ENCODE data around the gene WNK2. TPM values are rescaled to one million over a fixed set of nuclear protein-coding genes. Genes with fewer than 3 reads are reported as not detected.

The WNK2 gene
- total RNA-seq, 1 experiment from 2014 or later, result 69.4 TPM

- no peak overlapping the region; the same call in 1 of the 2 replicates for H3K14ac ChIP-seq (ENCODE audit: insufficient read depth, low read length)
- no peak overlapping the region for H3K27ac ChIP-seq (ENCODE audit: insufficient read length, low read depth, low read length)
- no peak overlapping the region for H2BK15ac ChIP-seq (ENCODE audit: low read depth, low read length)
- peaks cover 16 to 23% of the 10 kb centered on the region in 2 experiments for H3K4me1 Mint-ChIP-seq
- no peak overlapping the region for H4K5ac ChIP-seq (ENCODE audit: insufficient read length, low read depth, low read length)
- H3K9me3 ChIP-seq (ENCODE audit: control insufficient read depth, low read depth, low read length), result no peaks in the 10 kb centered on the region
- no peak overlapping the region for H2AK5ac ChIP-seq (ENCODE audit: insufficient read length, low read length)
- H3K23me2 ChIP-seq (ENCODE audit: insufficient read length, low read depth, low read length, poor library complexity, severe bottlenecking), result no peaks in the 10 kb centered on the region
- H3K36me3 Mint-ChIP-seq (ENCODE audit: insufficient read depth in 1 of 3, low read depth in 3 of 3), result peaks cover 5 to 19% (median 11%) of the 10 kb centered on the region in 3 experiments; a peak in 3 of 7 replicates
- no peak overlapping the region for H3K27ac Mint-ChIP-seq
- H3K27me3 Mint-ChIP-seq (ENCODE audit: low read depth), result no peaks in the 10 kb centered on the region
- no peaks in the 10 kb centered on the region for H3K79me2 ChIP-seq (ENCODE audit: insufficient read depth, low read length)
- H3K4me2 ChIP-seq (ENCODE audit: insufficient read depth, insufficient read length, low read length), result no peak overlapping the region
- H3K9ac ChIP-seq (ENCODE audit: extremely low read depth, insufficient read length, low read length), result no peak overlapping the region
- no peaks in the 10 kb centered on the region for H3K79me1 ChIP-seq (ENCODE audit: insufficient read depth, low read depth, low read length, poor library complexity, severe bottlenecking)
- H4K91ac ChIP-seq (ENCODE audit: insufficient read length, low read depth, low read length), result no peak overlapping the region
- no peak overlapping the region for H2AFZ ChIP-seq (ENCODE audit: low read length)
- H3K9me3 Mint-ChIP-seq, result no peaks in the 10 kb centered on the region
- H2BK5ac ChIP-seq (ENCODE audit: insufficient read length, low read length), result no peak overlapping the region
- H3K18ac ChIP-seq (ENCODE audit: insufficient read length, low read depth, low read length), result no peak overlapping the region
- no peak overlapping the region for H3T11ph ChIP-seq (ENCODE audit: low read length)
- no peak overlapping the region for H2BK12ac ChIP-seq (ENCODE audit: insufficient read length, low read depth, low read length)
- TF ChIP-seq CTCF (conservative IDR thresholded peaks at IDR 0.05), result no peak
- no peaks in the 10 kb centered on the region for H4K20me1 ChIP-seq (ENCODE audit: control insufficient read depth, insufficient read depth, insufficient read length)
- no peak overlapping the region for H2BK20ac ChIP-seq (ENCODE audit: low read depth, low read length, poor library complexity, severe bottlenecking)
- no CpG with 5 or more reads among the region's 9 CpGs for WGBS (ENCODE audit: extremely low coverage, insufficient read length, low lambda C conversion rate)
- H3K4me1 ChIP-seq (ENCODE audit: insufficient read depth, low read length), result no peaks in the 10 kb centered on the region; the same call in 1 of the 2 replicates
- H2BK120ac ChIP-seq (ENCODE audit: low read depth, low read length, poor library complexity, severe bottlenecking), result no peak overlapping the region
- no peak overlapping the region for H3K4me3 Mint-ChIP-seq
- H3K56ac ChIP-seq (ENCODE audit: insufficient read length, low read depth, low read length), result no peak overlapping the region
- H4K8ac ChIP-seq (replicated peaks; ENCODE audit: insufficient read length, low read depth, low read length), result no peak overlapping the region
- no peak overlapping the region for H3K4ac ChIP-seq (ENCODE audit: low read depth, low read length)
- DNase-seq, result no peak
- H3K23ac ChIP-seq (ENCODE audit: insufficient read length, low read depth, low read length), result no peak overlapping the region
- H3K27me3 ChIP-seq (ENCODE audit: insufficient read depth, low read length), result no peaks in the 10 kb centered on the region
These were observed 64.0 kb downstream of the WNK2 start for GRCh38 chr9:93247892-93248291.

Measured in H9 (cell line).